Smooth muscle cell (in vitro differentiated cells): ENCODE data around the gene DNAH1. TPM values are rescaled to one million over a fixed set of nuclear protein-coding genes. Genes with fewer than 3 reads are reported as not detected.
A peak's percentile ranks its signal among the peaks of the same experiment; 100 is the strongest.

ENCODE experiments used
- DNase-seq: peaks from one replicate; lab custom pipeline; 2025; ENCODE audit not compliant: unreplicated experiment; lab: John Stamatoyannopoulos, UW
- H2AFZ ChIP-seq: fragments of 200-600 bp; sonication (generic); 2 replicates; pipeline ENCODE4 v1.6.0; 2016; ENCODE audit warnings: antibody characterized with exemption, low read depth, mild to moderate bottlenecking
- H3F3A ChIP-seq: fragments of 200-600 bp; sonication (generic); 2 replicates; pipeline ENCODE4 v1.6.0; 2017; ENCODE audit warnings: antibody characterized with exemption, low read depth
- H3K27ac ChIP-seq: fragments of 200-600 bp; sonication (generic); 2 replicates; pipeline ENCODE4 v1.5.1; 2016; ENCODE audit warnings: low read depth, mild to moderate bottlenecking
- H3K27me3 ChIP-seq: fragments of 200-600 bp; sonication (generic); 2 replicates; pipeline ENCODE4 v1.6.1; 2016; ENCODE audit warnings: low read depth, mild to moderate bottlenecking
- H3K36me3 ChIP-seq: fragments of 200-600 bp; sonication (generic); 2 replicates; pipeline ENCODE4 v1.5.1; 2016; ENCODE audit warnings: low read depth
- H3K4me1 ChIP-seq: fragments of 200-600 bp; sonication (generic); 2 replicates; pipeline ENCODE4 v1.5.1; 2016; ENCODE audit warnings: low read depth
- H3K4me2 ChIP-seq: fragments of 200-600 bp; sonication (generic); 2 replicates; pipeline ENCODE4 v1.6.0; 2016; ENCODE audit warnings: mild to moderate bottlenecking
- H3K4me3 ChIP-seq: fragments of 200-600 bp; sonication (generic); 2 replicates; pipeline ENCODE4 v1.5.1; 2016; ENCODE audit warnings: mild to moderate bottlenecking
- H3K79me2 ChIP-seq: fragments of 200-600 bp; sonication (generic); 2 replicates; pipeline ENCODE4 v1.6.0; 2016; ENCODE audit warnings: low read depth, mild to moderate bottlenecking
- H3K9ac ChIP-seq: fragments of 200-600 bp; sonication (generic); 2 replicates; pipeline ENCODE4 v1.6.0; 2016; ENCODE audit warnings: low read depth
- H3K9me3 ChIP-seq: fragments of 200-600 bp; sonication (generic); replicated peaks from 2 replicates; pipeline ENCODE4 v1.5.1; 2016; ENCODE audit warnings: low read depth
- H4K20me1 ChIP-seq: fragments of 200-600 bp; sonication (generic); 2 replicates; pipeline ENCODE4 v1.6.0; 2016; ENCODE audit warnings: low read depth
- WGBS: methylation state at CpG from one replicate; pipeline ENCODE4 v1.1.7; 2016; ENCODE audit warnings: low lambda C conversion rate; 5-methylcytosine and 5-hydroxymethylcytosine counted together
- polyA plus RNA-seq: library from polyadenylated mRNA; unstranded; fragments of >200 nt; fragmentation: Nextera tagmentation; extraction: Ambion mirVana; gene quantifications from 2 replicates; pipeline ENCODE4 v1.2.1, GENCODE V29; 2016
- total RNA-seq: library from RNA; depleted of rRNA; stranded (reverse); fragments of >200 nt; gene quantifications from 2 replicates; pipeline ENCODE4 v1.2.3, GENCODE V29; 2014
- TF ChIP-seq, protein P1 (sequence below): fragments of 200-600 bp; sonication (generic); IDR thresholded peaks from 2 replicates; pipeline ENCODE4 v1.5.1; 2017; ENCODE audit warnings: borderline replicate concordance, mild to moderate bottlenecking, antibody characterized with exemption; ENCODE audit not compliant: insufficient read depth, poor library complexity, severe bottlenecking

Gene DNAH1
- total and polyA plus RNA-seq, 2 experiments from 2014 or later = 0.54 to 3.7 TPM

DNA sequence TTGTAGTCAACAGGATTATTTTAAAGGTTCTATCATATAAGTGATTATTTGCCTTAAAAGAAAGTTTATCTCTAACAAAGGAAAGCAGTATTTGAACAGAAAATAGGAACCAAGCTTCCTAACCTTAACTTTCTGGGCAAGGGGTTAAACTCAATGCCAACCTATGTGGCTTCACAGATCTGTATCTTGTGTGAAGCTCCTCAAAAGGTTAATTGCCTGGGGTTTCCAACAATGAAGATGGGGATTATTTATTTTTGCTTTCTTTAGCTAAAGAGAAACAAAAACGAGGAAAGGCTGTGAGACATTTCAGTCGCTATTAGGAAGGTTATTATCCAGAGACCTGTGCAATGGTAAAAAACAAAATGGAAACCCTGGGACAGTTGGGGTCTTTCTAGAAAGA lies 36.5 kb upstream of the DNAH1 start:
- 73% methylated on average over 2 of the region's 2 CpGs for WGBS
- DNase-seq = no peak
- Histone ChIP-seq H3F3A (peaks cover 18% of the 10 kb centered on the region), H3K9ac (no peak overlapping the region), H3K4me1 (peaks cover 30% of the 10 kb centered on the region), H3K79me2 (peaks cover 35% of the 10 kb centered on the region), H3K27me3 (no peaks in the 10 kb centered on the region), H2AFZ (peak overlapping the region; percentile 59), H4K20me1 (peaks cover 32% of the 10 kb centered on the region), H3K27ac (peak overlapping the region; percentile 87), H3K4me2 (peak overlapping the region; percentile 100), H3K9me3 (no peaks in the 10 kb centered on the region), H3K4me3 (peak overlapping the region; percentile 75), H3K36me3 (no peaks in the 10 kb centered on the region)
- TF ChIP-seq, protein P1, sequence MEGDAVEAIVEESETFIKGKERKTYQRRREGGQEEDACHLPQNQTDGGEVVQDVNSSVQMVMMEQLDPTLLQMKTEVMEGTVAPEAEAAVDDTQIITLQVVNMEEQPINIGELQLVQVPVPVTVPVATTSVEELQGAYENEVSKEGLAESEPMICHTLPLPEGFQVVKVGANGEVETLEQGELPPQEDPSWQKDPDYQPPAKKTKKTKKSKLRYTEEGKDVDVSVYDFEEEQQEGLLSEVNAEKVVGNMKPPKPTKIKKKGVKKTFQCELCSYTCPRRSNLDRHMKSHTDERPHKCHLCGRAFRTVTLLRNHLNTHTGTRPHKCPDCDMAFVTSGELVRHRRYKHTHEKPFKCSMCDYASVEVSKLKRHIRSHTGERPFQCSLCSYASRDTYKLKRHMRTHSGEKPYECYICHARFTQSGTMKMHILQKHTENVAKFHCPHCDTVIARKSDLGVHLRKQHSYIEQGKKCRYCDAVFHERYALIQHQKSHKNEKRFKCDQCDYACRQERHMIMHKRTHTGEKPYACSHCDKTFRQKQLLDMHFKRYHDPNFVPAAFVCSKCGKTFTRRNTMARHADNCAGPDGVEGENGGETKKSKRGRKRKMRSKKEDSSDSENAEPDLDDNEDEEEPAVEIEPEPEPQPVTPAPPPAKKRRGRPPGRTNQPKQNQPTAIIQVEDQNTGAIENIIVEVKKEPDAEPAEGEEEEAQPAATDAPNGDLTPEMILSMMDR = no peak

DNA sequence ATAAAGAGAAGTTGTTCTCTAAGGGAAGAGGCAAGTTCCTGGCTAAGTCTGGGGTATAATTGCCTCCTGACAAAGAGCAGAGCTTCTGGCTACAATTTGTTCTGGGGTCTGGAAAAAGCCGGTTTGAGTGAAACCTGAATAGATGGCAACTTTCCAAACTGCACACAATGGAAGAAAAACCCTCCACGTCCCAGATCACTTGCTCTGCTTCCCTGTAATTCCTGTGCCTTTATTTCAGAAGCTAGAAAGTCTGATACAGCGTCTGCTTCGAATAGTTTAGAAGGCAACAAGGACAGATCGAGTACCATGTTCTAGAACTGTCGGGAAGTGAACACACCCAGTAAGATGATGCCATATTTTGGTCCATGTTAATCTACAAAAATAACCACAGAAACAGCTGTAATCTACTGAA lies 36.1 kb upstream of the DNAH1 start:
- peak overlapping the region; percentile 75 for H3K4me3 ChIP-seq
- peaks cover 30% of the 10 kb centered on the region for H3K4me1 ChIP-seq
- no peaks in the 10 kb centered on the region for H3K36me3 ChIP-seq
- H3K27ac ChIP-seq = peak overlapping the region; percentile 87
- no peak overlapping the region for H2AFZ ChIP-seq
- H3K9ac ChIP-seq = no peak overlapping the region
- H3K79me2 ChIP-seq = peaks cover 31% of the 10 kb centered on the region
- 43% methylated on average over 6 of the region's 6 CpGs for WGBS
- H3K27me3 ChIP-seq = no peaks in the 10 kb centered on the region
- no peaks in the 10 kb centered on the region for H3K9me3 ChIP-seq
- H4K20me1 ChIP-seq = peaks cover 27% of the 10 kb centered on the region
- no peak for DNase-seq
- TF ChIP-seq, protein P1 = no peak
- H3F3A ChIP-seq = peaks cover 18% of the 10 kb centered on the region
- H3K4me2 ChIP-seq = peak overlapping the region; percentile 100

DNA sequence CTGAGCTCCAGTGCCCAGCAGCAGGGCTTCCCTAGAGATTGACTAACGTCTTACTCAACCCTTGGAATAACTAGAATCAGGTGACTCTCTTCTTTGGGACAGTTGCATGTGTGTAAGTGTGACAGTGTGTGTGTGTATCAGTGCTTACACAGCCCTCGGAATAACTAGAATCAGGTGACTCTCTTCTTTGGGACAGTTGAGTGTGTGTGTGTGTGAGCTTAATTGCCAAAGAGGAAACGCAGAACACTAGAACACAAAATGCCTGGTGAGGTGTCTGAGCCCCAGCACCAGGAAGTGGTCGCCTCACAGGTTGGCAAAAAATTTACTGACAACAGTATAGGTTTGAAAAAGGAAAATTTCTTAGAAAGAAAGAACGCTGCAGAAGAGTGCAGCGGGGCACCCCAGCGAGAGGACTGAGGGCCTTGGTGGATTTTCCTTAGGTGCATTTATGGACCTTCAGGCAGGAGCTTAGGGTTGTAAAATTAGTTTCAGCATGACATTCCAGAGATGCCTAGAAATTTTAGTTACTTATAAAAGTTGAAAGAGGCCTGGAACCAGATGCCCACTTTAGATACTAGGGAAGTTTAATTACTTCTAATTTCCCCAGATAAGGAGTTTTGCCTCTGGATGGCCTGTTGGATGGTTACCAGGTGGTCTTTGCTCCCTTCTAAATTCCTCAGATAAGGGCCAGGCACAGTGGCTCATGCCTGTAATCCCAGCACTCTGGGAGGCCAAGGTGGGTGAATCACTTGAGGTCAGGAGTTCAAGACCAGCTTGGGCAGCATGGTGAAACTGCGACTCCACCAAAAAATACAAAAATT lies 33.9 kb upstream of the DNAH1 start:
- H3K36me3 ChIP-seq = no peaks in the 10 kb centered on the region
- peaks cover 6% of the 10 kb centered on the region for H4K20me1 ChIP-seq
- H3K79me2 ChIP-seq = peaks cover 10% of the 10 kb centered on the region
- H3F3A ChIP-seq = peaks cover 18% of the 10 kb centered on the region
- peaks cover 18% of the 10 kb centered on the region for H3K4me1 ChIP-seq
- no peak for DNase-seq
- H2AFZ ChIP-seq = no peak overlapping the region
- no peaks in the 10 kb centered on the region for H3K27me3 ChIP-seq
- no peak overlapping the region for H3K4me3 ChIP-seq
- H3K9ac ChIP-seq = no peak overlapping the region
- H3K27ac ChIP-seq = peak overlapping the region; percentile 10
- 69% methylated on average over 8 of the region's 8 CpGs for WGBS
- TF ChIP-seq, protein P1 = no peak
- no peaks in the 10 kb centered on the region for H3K9me3 ChIP-seq
- H3K4me2 ChIP-seq = no peak overlapping the region
